H1 (cell line): ENCODE data around the gene FTCDNL1. TPM values are rescaled to one million over a fixed set of nuclear protein-coding genes. Genes with fewer than 3 reads are reported as not detected.

Source experiments
- CTCF ChIA-PET: fragments of 300-600 bp; sonication (Branson Sonifier 250); formaldehyde crosslinking; loops from one replicate; lab custom pipeline; 2021; ENCODE audit not compliant: partially characterized antibody; lab: Charles Lee
- POLR2A ChIA-PET: fragments of 300-600 bp; sonication (Branson Sonifier 250); formaldehyde crosslinking; loops from one replicate; lab custom pipeline; 2021; ENCODE audit warnings: inconsistent platforms; ENCODE audit not compliant: partially characterized antibody; lab: Charles Lee
- DNase-seq, 2 experiments: peaks; one replicate each; pipeline versions ENCODE4 v3.0.0 to v3.0.0-alpha.2; 2010 to 2022; ENCODE audit warnings: low spot score in 2 of 2, low read depth in 1 of 2, mixed read lengths in 1 of 2
- FAIRE-seq: peaks from 2 replicates; lab custom pipeline; 2011; peaks lifted over from hg19 to GRCh38; lab: Jason Lieb, UNC
- H2AFZ ChIP-seq: 2 replicates; pipeline ENCODE4 v1.8.1; 2012; ENCODE audit warnings: low read length, inconsistent platforms
- H2AK5ac ChIP-seq: 2 replicates; pipeline ENCODE4 v1.6.1; 2013; ENCODE audit warnings: low read depth, low read length
- H2BK120ac ChIP-seq: replicated peaks from 2 replicates; pipeline ENCODE3; 2013; ENCODE audit warnings: low read depth, low read length, inconsistent platforms
- H2BK12ac ChIP-seq: 2 replicates; pipeline ENCODE4 v1.6.1; 2013; ENCODE audit warnings: low read depth, low read length
- H2BK15ac ChIP-seq: 2 replicates; pipeline ENCODE4 v1.6.1; 2013; ENCODE audit warnings: low read length
- H2BK20ac ChIP-seq: 2 replicates; pipeline ENCODE4 v1.6.1; 2013; ENCODE audit warnings: low read length
- H2BK5ac ChIP-seq: 2 replicates; pipeline ENCODE4 v1.6.1; 2013; ENCODE audit warnings: low read depth, low read length
- H3K14ac ChIP-seq: 2 replicates; pipeline ENCODE4 v1.6.1; 2013; ENCODE audit warnings: inconsistent platforms; ENCODE audit not compliant: insufficient read length
- H3K18ac ChIP-seq: 2 replicates; pipeline ENCODE4 v1.6.1; 2013; ENCODE audit warnings: low read length; ENCODE audit errors: extremely low read depth
- H3K23ac ChIP-seq: 2 replicates; pipeline ENCODE4 v1.6.1; 2013; ENCODE audit warnings: inconsistent platforms; ENCODE audit not compliant: insufficient read length
- H3K23me2 ChIP-seq: 2 replicates; pipeline ENCODE4 v1.6.1; 2013; ENCODE audit warnings: low read depth, low read length
- H3K27ac ChIP-seq: 2 replicates; pipeline ENCODE4 v1.6.1; 2011; ENCODE audit warnings: low read depth, low read length, inconsistent platforms
- H3K27me3 ChIP-seq, 4 experiments: replicated peaks in 1 of 4; 1 replicate in 1 of 4; 2 replicates in 3 of 4; pipeline versions ENCODE4 v1.6.1 to v1.8.1; 2011 to 2013; ENCODE audit warnings: low read length in 3 of 4, mild to moderate bottlenecking in 3 of 4, inconsistent platforms in 2 of 4, mixed read lengths in 2 of 4, moderate library complexity in 1 of 4; ENCODE audit not compliant: control insufficient read depth in 3 of 4, insufficient read depth in 3 of 4; ENCODE audit errors: extremely low read depth in 1 of 4
- H3K36me3 ChIP-seq, 4 experiments: 2 replicates each; pipeline versions ENCODE4 v1.6.1 to v1.8.1; 2011 to 2013; ENCODE audit warnings: mild to moderate bottlenecking in 4 of 4, low read length in 3 of 4, moderate library complexity in 2 of 4, control low read depth in 1 of 4, inconsistent platforms in 1 of 4; ENCODE audit not compliant: insufficient read depth in 4 of 4, control insufficient read depth in 2 of 4
- H3K4ac ChIP-seq: replicated peaks from 2 replicates; pipeline ENCODE3; 2013; ENCODE audit warnings: low read length, low read depth, mixed read lengths, inconsistent platforms; ENCODE audit not compliant: insufficient read length
- H3K4me1 ChIP-seq, 4 experiments: replicated peaks in 1 of 4; 1 replicate in 1 of 4; 2 replicates in 3 of 4; pipeline versions ENCODE4 v1.6.1 to v1.8.1; 2011 to 2013; ENCODE audit warnings: low read length in 3 of 4, inconsistent platforms in 2 of 4, mixed read lengths in 1 of 4; ENCODE audit not compliant: insufficient read depth in 4 of 4, control insufficient read depth in 3 of 4
- H3K4me2 ChIP-seq, 2 experiments: 2 replicates each; pipeline versions ENCODE4 v1.6.1 to v1.8.1; 2011 to 2013; ENCODE audit warnings: low read depth in 2 of 2, low read length in 2 of 2, control low read depth in 1 of 2, inconsistent platforms in 1 of 2, mild to moderate bottlenecking in 1 of 2; ENCODE audit not compliant: insufficient read depth in 1 of 2
- H3K4me3 ChIP-seq, 4 experiments: fragments of 200-600, 300-600 bp in 1 of 4; sonication (generic), shearing (Covaris generic), sonication (Bioruptor Twin) in 1 of 4; 2 replicates each; pipeline versions ENCODE4 v1.5.1 to v1.8.1; 2011 to 2016; ENCODE audit warnings: low read length in 4 of 4, low read depth in 3 of 4, control low read depth in 2 of 4, inconsistent platforms in 2 of 4, mild to moderate bottlenecking in 2 of 4, mixed read lengths in 1 of 4, moderate library complexity in 1 of 4; ENCODE audit not compliant: insufficient read depth in 2 of 4; ENCODE audit errors: extremely low read depth in 1 of 4
- H3K56ac ChIP-seq: replicated peaks from 2 replicates; pipeline ENCODE3; 2013; ENCODE audit warnings: low read depth, mild to moderate bottlenecking, mixed read lengths, low read length, inconsistent platforms; ENCODE audit not compliant: insufficient read length
- H3K79me1 ChIP-seq: 2 replicates; pipeline ENCODE4 v1.6.1; 2013; ENCODE audit warnings: low read depth, low read length, control low read depth
- H3K79me2 ChIP-seq, 2 experiments: 2 replicates each; pipeline versions ENCODE4 v1.6.1 to v1.8.1; 2012 to 2013; ENCODE audit warnings: low read length in 2 of 2, mild to moderate bottlenecking in 2 of 2, inconsistent platforms in 1 of 2; ENCODE audit not compliant: insufficient read depth in 2 of 2, control insufficient read depth in 1 of 2
- H3K9ac ChIP-seq, 4 experiments: replicated peaks in 1 of 4; 1 replicate in 1 of 4; 2 replicates in 3 of 4; pipeline versions ENCODE4 v1.6.1 to v1.8.1; 2011 to 2013; ENCODE audit warnings: low read depth in 3 of 4, low read length in 3 of 4, control low read depth in 2 of 4, mild to moderate bottlenecking in 2 of 4, moderate library complexity in 2 of 4, inconsistent platforms in 1 of 4; ENCODE audit errors: extremely low read depth in 1 of 4
- H3K9me3 ChIP-seq, 2 experiments: 2 replicates each; pipeline versions ENCODE4 v1.6.1 to v1.8.1; 2012 to 2013; ENCODE audit warnings: mild to moderate bottlenecking in 2 of 2, moderate library complexity in 2 of 2, control low read depth in 1 of 2, inconsistent platforms in 1 of 2, low read depth in 1 of 2, low read length in 1 of 2, mixed read lengths in 1 of 2; ENCODE audit not compliant: insufficient read depth in 2 of 2
- H4K20me1 ChIP-seq, 2 experiments: replicated peaks in 1 of 2; 2 replicates each; pipeline versions ENCODE3 to v1.8.1; 2011 to 2013; ENCODE audit warnings: inconsistent platforms in 2 of 2, low read length in 2 of 2, mild to moderate bottlenecking in 1 of 2; ENCODE audit not compliant: insufficient read depth in 2 of 2, control insufficient read depth in 1 of 2
- H4K5ac ChIP-seq: 2 replicates; pipeline ENCODE4 v1.6.1; 2013; ENCODE audit warnings: low read length, low read depth, mixed read lengths, inconsistent platforms; ENCODE audit not compliant: insufficient read length
- H4K8ac ChIP-seq: 2 replicates; pipeline ENCODE4 v1.8.0; 2013; ENCODE audit warnings: mild to moderate bottlenecking, moderate library complexity, low read length, inconsistent platforms; ENCODE audit not compliant: insufficient read depth; ENCODE audit errors: extremely low read depth
- H4K91ac ChIP-seq: replicated peaks from 2 replicates; pipeline ENCODE3; 2013; ENCODE audit warnings: low read length, mixed read lengths, inconsistent platforms; ENCODE audit not compliant: insufficient read length
- CBX5 ChIP-seq: fragments of 300-800, 300-1000 bp; sonication (generic); IDR thresholded peaks from 2 replicates; pipeline ENCODE4 v1.7.1; 2016; ENCODE audit warnings: antibody characterized with exemption, low read length, low read depth
- CHD1 ChIP-seq: IDR thresholded peaks from 2 replicates; pipeline ENCODE4 v1.6.1; 2012; ENCODE audit warnings: low read depth, low read length, improper control_type of control experiment
- CHD2 ChIP-seq: IDR thresholded peaks from 2 replicates; pipeline ENCODE4 v1.6.1; 2012; ENCODE audit warnings: low read length, improper control_type of control experiment
- JUN ChIP-seq: IDR thresholded peaks from 2 replicates; pipeline ENCODE4 v1.6.1; 2011; ENCODE audit warnings: low read depth, mild to moderate bottlenecking, improper control_type of control experiment, low read length
- KDM1A ChIP-seq: fragments of 200-600, 300-600 bp; sonication (generic); IDR thresholded peaks from 2 replicates; pipeline ENCODE4 v1.7.1; 2016; ENCODE audit warnings: mild to moderate bottlenecking, low read length, borderline replicate concordance
- KDM4A ChIP-seq: IDR thresholded peaks from one replicate; pipeline ENCODE4 v1.7.1; 2012; ENCODE audit warnings: low read depth, mild to moderate bottlenecking, moderate library complexity, low read length, inconsistent platforms; ENCODE audit not compliant: severe bottlenecking
- POLR2A ChIP-seq, 2 experiments: IDR thresholded peaks; 1 replicate in 1 of 2; 2 replicates in 1 of 2; pipeline ENCODE4 v1.6.1; 2011; ENCODE audit warnings: low read depth in 2 of 2, low read length in 2 of 2, mild to moderate bottlenecking in 2 of 2; ENCODE audit errors: control extremely low read depth in 1 of 2
- SP4 ChIP-seq: IDR thresholded peaks from 2 replicates; pipeline ENCODE4 v1.6.1; 2012; ENCODE audit warnings: low read length, inconsistent platforms
- TBP ChIP-seq: IDR thresholded peaks from 2 replicates; pipeline ENCODE4 v1.6.1; 2011; ENCODE audit warnings: low read depth, low read length, improper control_type of control experiment
- YY1 ChIP-seq: IDR thresholded peaks from 2 replicates; pipeline ENCODE4 v1.6.1; 2011; ENCODE audit warnings: low read depth, mild to moderate bottlenecking, low read length
- ZNF274 ChIP-seq: IDR thresholded peaks from 2 replicates; pipeline ENCODE4 v1.7.0; 2012; ENCODE audit warnings: low read length, borderline replicate concordance; ENCODE audit errors: extremely low read depth
- WGBS, 2 experiments: shearing (Covaris generic) in 1 of 2; methylation state at CpG; one replicate each; pipeline versions ENCODE4 v1.1.6 to v1.1.7; 2013 to 2015; ENCODE audit warnings: low lambda C conversion rate in 2 of 2, mixed read lengths in 2 of 2, inconsistent platforms in 1 of 2, low coverage in 1 of 2, missing lambda C conversion rate in 1 of 2; ENCODE audit not compliant: insufficient replicate concordance in 2 of 2, insufficient coverage in 1 of 2, insufficient read length in 1 of 2; ENCODE audit errors: extremely low coverage in 1 of 2, missing lambda C conversion rate in 1 of 2; 5-methylcytosine and 5-hydroxymethylcytosine counted together
- polyA plus RNA-seq, 7 experiments: library from polyadenylated mRNA; depleted of rRNA in 3 of 7; stranded (reverse) in 5 of 7; unstranded in 2 of 7; fragments of >200 nt in 5 of 7; fragments of 200-250 nt in 2 of 7; gene quantifications; 1 replicate in 5 of 7; 2 replicates in 1 of 7; 4 replicates in 1 of 7; pipeline versions ENCODE4 v1.2.1 to v1.2.3, GENCODE V29; 2011 to 2013; ENCODE audit warnings: missing spikeins in 2 of 7, mixed read lengths in 2 of 7
- total RNA-seq: library from RNA; stranded (reverse); fragmentation: NEBNext Ultra II Directional; extraction: Animal tissue kit (Norgen Biotek cat#: 25700); gene quantifications from 2 replicates; pipeline ENCODE4 v1.2.1, GENCODE V29; 2021
- TF ChIP-seq, protein P1 (sequence below): IDR thresholded peaks from 2 replicates; pipeline ENCODE4 v1.6.1; 2011; ENCODE audit warnings: low read length, improper control_type of control experiment

FTCDNL1 gene
- total and polyA plus RNA-seq, 2 of the 8 experiments (the other 6 are each of a cell fraction or from before 2014, with no cell fraction given): 0.41 to 0.97 TPM

DNA sequence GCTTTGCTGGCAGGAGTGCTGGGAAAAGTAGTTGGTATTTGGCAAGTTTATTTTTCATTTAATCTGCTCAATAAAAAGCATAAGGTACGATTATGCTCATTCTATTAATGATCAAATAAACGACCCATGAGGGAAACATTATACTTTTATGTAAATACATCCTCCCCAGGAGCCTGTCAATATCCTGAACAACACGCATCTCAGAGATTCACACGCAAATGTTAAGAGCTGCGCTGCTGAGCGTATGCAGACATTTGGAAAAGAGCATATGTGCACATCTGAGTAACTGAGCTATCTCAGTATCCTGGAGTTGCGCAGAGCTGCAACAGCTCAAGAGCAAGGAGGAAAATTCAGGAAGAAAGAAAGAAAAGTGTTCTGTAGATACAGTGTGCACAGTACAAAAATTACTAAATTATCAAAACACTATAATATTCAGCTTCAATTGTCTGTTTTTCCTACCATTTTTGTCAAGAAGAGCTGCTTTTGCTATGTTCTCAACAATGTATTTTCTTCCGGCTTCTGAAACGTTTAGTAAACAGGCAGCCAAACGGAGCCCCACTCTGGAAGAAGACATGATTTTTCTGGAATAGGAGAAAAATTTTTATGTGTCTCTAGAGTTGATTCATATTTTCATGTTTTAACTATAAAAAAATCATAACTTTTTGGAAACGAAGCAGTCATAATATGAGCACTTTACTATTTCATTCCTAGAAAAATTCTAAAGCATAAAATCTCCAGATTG is 2.4 kb downstream of the FTCDNL1 start:
- Histone ChIP-seq H4K5ac (no peak overlapping the region), H3K18ac (no peak overlapping the region), H2BK12ac (no peak overlapping the region), H3K4me2 (no peak overlapping the region), H3K36me3 (no peaks in the 10 kb centered on the region), H3K9me3 (no peaks in the 10 kb centered on the region), H2BK15ac (no peak overlapping the region), H3K4me1 (peaks cover 0 to 3% (median 2%) of the 10 kb centered on the region in 4 experiments; a peak in 3 of 7 replicates), H3K23me2 (peaks cover 2% of the 10 kb centered on the region; the same call in 1 of the 2 replicates), H2BK120ac (no peak overlapping the region), H3K23ac (no peak overlapping the region), H3K27ac (no peak overlapping the region), H3K79me1 (no peaks in the 10 kb centered on the region), H3K27me3 (peaks cover 0 to 2% (median under 1%) of the 10 kb centered on the region in 4 experiments; a peak in 2 of 7 replicates), H2AFZ (no peak overlapping the region), H3K4me3 (no peak overlapping the region), H3K9ac (no peak overlapping the region), H3K56ac (no peak overlapping the region), H3K4ac (no peak overlapping the region), H3K14ac (no peak overlapping the region), H3K79me2 (no peaks in the 10 kb centered on the region), H4K8ac (no peak overlapping the region), H2AK5ac (no peak overlapping the region), H2BK5ac (no peak overlapping the region), H4K91ac (no peak overlapping the region), H4K20me1 (no peaks in the 10 kb centered on the region), H2BK20ac (no peak overlapping the region)
- DNase-seq (no peak), FAIRE-seq (no peak)
- 84% methylated on average over 11 of the region's 11 CpGs; no CpG with 5 or more reads in 1 of the 2 experiments for WGBS, 2 experiments
- CTCF ChIA-PET: no interaction called here
- POLR2A ChIA-PET: no interaction called here
- TF ChIP-seq YY1: no peak
- TF ChIP-seq CHD2: no peak
- no peak for TF ChIP-seq SP4
- no peak for TF ChIP-seq POLR2A (IDR thresholded peaks at IDR 0.05; ENCODE audit: control extremely low read depth in 1 of 2, low read depth in 2 of 2, low read length in 2 of 2)
- TF ChIP-seq JUN: no peak
- TF ChIP-seq KDM1A: no peak
- TF ChIP-seq ZNF274: no peak
- TF ChIP-seq KDM4A: no peak
- TF ChIP-seq, protein P1, sequence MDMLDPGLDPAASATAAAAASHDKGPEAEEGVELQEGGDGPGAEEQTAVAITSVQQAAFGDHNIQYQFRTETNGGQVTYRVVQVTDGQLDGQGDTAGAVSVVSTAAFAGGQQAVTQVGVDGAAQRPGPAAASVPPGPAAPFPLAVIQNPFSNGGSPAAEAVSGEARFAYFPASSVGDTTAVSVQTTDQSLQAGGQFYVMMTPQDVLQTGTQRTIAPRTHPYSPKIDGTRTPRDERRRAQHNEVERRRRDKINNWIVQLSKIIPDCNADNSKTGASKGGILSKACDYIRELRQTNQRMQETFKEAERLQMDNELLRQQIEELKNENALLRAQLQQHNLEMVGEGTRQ: no peak
- TF ChIP-seq CHD1: no peak
- TF ChIP-seq CBX5: no peak
- no peak for TF ChIP-seq TBP
